Body of pancreas (tissue), 4 donors: ENCODE measurements around the gene TBC1D12. TPM values are rescaled to one million over a fixed set of nuclear protein-coding genes. Genes with fewer than 3 reads are reported as not detected.

ENCODE experiments used
- ATAC-seq: fragments of 150-250 bp; one replicate; pipeline ENCODE4 v1.9.1; 2016
- DNase-seq, 4 donors: peaks; one replicate each; pipeline ENCODE4 v3.0.0-alpha.2; 2019
- H3K27ac ChIP-seq, 4 donors: fragments of 200-600 bp; sonication (generic); 1 replicate in 3 of 4; 2 replicates in 1 of 4; pipeline versions ENCODE4 v1.5.1 to v1.6.1; 2016 to 2019; ENCODE audit warnings: mild to moderate bottlenecking in 1 of 4, mixed read lengths in 1 of 4, moderate library complexity in 1 of 4
- H3K27me3 ChIP-seq, 2 donors: fragments of 200-600 bp; sonication (generic); one replicate each; pipeline ENCODE4 v1.6.0; 2016; ENCODE audit warnings: mild to moderate bottlenecking in 1 of 2
- H3K36me3 ChIP-seq, 2 donors: fragments of 200-600 bp; sonication (generic); replicated peaks in 1 of 2; 2 replicates each; pipeline ENCODE4 v1.5.1; 2016; ENCODE audit warnings: low read depth in 2 of 2; ENCODE audit not compliant: insufficient read depth in 1 of 2
- H3K4me1 ChIP-seq: fragments of 200-600 bp; sonication (generic); one replicate; pipeline ENCODE4 v1.6.0; 2016
- H3K4me3 ChIP-seq, 2 donors: fragments of 200-600 bp; sonication (generic); 1 replicate in 1 of 2; 2 replicates in 1 of 2; pipeline ENCODE4 v1.5.1; 2016 to 2019
- H3K9me3 ChIP-seq, 3 donors: fragments of 200-600 bp; sonication (generic); 1 replicate in 2 of 3; 2 replicates in 1 of 3; pipeline ENCODE4 v1.5.1; 2016
- POLR2A ChIP-seq, 3 donors: fragments of 450-650 bp; IDR thresholded peaks; one replicate each; pipeline ENCODE4 v1.6.1; 2016; ENCODE audit warnings: antibody characterized with exemption in 3 of 3, mild to moderate bottlenecking in 2 of 3
- WGBS, 2 donors: methylation state at CpG; one replicate each; pipeline ENCODE4 v1.1.5; 2017; 5-methylcytosine and 5-hydroxymethylcytosine counted together
- intact Hi-C: fragments of 100-400 bp; cut with DNase I; formaldehyde crosslinking; loops from one replicate; pipeline ENCODE4 v1.15.1; 2023
- total RNA-seq, 2 donors: library from RNA; depleted of rRNA; stranded (reverse); fragments of >200 nt; gene quantifications; one replicate each; pipeline ENCODE4 v1.1.0, GENCODE V29; 2016
- TF ChIP-seq, protein P1 (sequence below), 7 experiments: fragments of 450-650 bp in 4 of 7; fragments of 200-600 bp in 3 of 7; sonication (generic) in 3 of 7; IDR thresholded peaks; one replicate each; pipeline ENCODE4 v1.5.1; 2016 to 2019; ENCODE audit warnings: antibody characterized with exemption in 7 of 7

Gene TBC1D12
- total RNA-seq, 2 donors from 2014 or later = 11.9 to 17.5 TPM

DNA sequence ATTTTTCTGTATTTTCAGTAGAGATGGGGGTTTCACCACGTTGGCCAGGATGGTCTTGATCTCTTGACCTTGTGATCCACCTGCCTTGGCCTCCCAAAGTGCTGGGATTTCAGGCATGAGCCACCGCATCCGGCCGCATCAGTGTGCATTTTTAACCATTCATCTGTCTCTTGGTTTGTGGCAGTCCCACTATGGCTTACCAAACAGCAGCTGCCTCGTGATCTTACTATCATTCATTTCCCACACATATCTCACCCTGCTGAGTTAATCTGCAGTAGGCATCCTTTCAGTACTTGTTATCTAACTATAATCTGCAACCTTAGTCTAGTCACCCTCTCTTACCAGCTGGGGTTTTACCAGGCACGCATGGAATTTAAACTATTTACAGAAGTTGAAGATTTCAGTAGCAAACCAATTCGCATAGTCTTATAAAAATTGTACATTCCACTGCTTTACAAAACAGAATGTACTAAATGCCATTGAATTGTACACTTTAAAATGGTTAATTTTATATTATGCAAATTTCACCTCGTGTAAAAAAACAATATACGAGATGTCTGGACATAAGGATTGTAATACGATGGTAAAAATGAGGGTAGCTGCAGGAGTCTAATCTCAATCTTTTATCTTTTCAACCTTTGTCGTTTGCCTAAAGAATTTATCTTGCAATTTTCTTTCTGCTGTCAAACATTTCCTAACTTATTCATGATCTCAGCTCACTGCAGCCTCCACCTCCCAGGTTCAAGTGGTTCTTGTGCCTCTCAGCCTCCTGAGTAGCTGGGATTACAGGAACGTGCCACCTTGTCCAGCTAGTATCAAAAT is 4.6 kb upstream of the TBC1D12 start:
- intact Hi-C loops = no loop called here
- no peak for TF ChIP-seq POLR2A (IDR thresholded peaks at IDR 0.05)
- TF ChIP-seq, protein P1, sequence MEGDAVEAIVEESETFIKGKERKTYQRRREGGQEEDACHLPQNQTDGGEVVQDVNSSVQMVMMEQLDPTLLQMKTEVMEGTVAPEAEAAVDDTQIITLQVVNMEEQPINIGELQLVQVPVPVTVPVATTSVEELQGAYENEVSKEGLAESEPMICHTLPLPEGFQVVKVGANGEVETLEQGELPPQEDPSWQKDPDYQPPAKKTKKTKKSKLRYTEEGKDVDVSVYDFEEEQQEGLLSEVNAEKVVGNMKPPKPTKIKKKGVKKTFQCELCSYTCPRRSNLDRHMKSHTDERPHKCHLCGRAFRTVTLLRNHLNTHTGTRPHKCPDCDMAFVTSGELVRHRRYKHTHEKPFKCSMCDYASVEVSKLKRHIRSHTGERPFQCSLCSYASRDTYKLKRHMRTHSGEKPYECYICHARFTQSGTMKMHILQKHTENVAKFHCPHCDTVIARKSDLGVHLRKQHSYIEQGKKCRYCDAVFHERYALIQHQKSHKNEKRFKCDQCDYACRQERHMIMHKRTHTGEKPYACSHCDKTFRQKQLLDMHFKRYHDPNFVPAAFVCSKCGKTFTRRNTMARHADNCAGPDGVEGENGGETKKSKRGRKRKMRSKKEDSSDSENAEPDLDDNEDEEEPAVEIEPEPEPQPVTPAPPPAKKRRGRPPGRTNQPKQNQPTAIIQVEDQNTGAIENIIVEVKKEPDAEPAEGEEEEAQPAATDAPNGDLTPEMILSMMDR (IDR thresholded peaks at IDR 0.05) = no peak
- ATAC-seq = no peak

DNA sequence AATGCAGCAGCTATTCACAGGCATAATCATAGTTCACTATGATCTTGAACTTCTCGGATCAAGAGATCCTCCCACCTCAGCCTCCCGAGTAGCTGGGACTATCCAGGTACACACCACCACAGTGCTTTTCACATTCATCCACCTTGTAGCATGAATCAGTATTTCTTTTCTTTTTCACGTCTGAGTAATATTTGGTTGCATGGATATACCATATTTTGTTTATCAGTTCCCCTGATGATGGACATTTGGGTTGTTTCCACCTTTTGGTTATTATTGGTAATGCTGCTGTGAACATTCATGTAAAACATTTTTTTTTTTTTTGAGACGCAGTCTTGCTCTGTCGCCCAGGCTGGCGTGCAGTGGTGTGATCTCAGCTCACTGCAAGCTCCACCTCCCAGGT is 3.6 kb upstream of the TBC1D12 start:
- no peak overlapping the region for H3K4me3 ChIP-seq
- no peaks in the 10 kb centered on the region for H3K9me3 ChIP-seq
- ATAC-seq = no peak
- intact Hi-C loops = no loop called here
- no peak overlapping the region for H3K27ac ChIP-seq
- H3K36me3 ChIP-seq = no peaks in the 10 kb centered on the region
- 81 to 87% methylated on average over 6 of the region's 6 CpGs for WGBS, 2 donors
- DNase-seq = no peak
- H3K27me3 ChIP-seq = no peaks in the 10 kb centered on the region
- TF ChIP-seq, protein P1 (IDR thresholded peaks at IDR 0.05) = no peak
- no peak for TF ChIP-seq POLR2A (IDR thresholded peaks at IDR 0.05)
- peaks cover 4% of the 10 kb centered on the region for H3K4me1 ChIP-seq

More for the DNA sequence above, 4.6 kb upstream of the TBC1D12 start:
- H3K4me1 ChIP-seq = peaks cover 4% of the 10 kb centered on the region
- no peaks in the 10 kb centered on the region for H3K9me3 ChIP-seq
- no peaks in the 10 kb centered on the region for H3K27me3 ChIP-seq
- 32 to 37% methylated on average over 12 of the region's 12 CpGs for WGBS, 2 donors
- no peak overlapping the region for H3K27ac ChIP-seq
- no peak for DNase-seq
- H3K4me3 ChIP-seq = no peak overlapping the region
- no peaks in the 10 kb centered on the region for H3K36me3 ChIP-seq

DNA sequence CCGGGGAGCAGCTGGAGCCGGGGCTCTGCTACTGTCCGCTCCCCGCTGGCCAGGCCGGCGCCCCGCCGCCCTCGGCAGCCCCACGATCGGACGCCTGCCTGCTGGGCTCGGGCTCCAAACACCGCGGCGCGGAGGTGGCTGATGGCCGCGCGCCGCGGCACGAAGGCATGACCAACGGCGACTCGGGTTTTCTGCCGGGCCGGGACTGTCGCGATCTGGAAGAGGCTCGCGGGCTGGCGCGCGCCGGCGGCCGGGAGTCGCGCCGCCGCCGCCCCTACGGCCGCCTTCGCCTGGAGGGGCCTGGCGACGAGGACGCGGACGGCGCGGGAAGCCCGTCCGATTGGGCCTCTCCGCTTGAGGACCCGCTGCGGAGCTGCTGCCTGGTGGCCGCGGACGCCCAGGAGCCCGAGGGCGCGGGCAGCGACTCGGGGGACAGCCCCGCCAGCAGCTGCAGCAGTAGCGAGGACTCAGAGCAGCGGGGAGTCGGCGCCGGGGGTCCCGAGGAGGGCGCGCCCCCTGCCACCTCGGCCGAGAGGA is 570 bp downstream of the TBC1D12 start:
- Histone ChIP-seq H3K36me3 (no peaks in the 10 kb centered on the region), H3K27ac (peak overlapping the region; percentile 87 to 97 (median 92)), H3K9me3 (no peaks in the 10 kb centered on the region), H3K4me3 (peak overlapping the region; percentile 79 to 86), H3K27me3 (no peaks in the 10 kb centered on the region), H3K4me1 (peaks cover 36% of the 10 kb centered on the region)
- WGBS, 2 donors = 0% methylated on average over 51 of the region's 77 CpGs; no CpG with 5 or more reads in 1 of the 2 donors
- intact Hi-C loops = no loop called here
- ATAC-seq (peak; percentile 47), DNase-seq (peak in 3 of 4 donors; percentile 37 to 58 (median 41))
- TF ChIP-seq, protein P1 (IDR thresholded peaks at IDR 0.05) = no peak
- no peak for TF ChIP-seq POLR2A (IDR thresholded peaks at IDR 0.05)

DNA sequence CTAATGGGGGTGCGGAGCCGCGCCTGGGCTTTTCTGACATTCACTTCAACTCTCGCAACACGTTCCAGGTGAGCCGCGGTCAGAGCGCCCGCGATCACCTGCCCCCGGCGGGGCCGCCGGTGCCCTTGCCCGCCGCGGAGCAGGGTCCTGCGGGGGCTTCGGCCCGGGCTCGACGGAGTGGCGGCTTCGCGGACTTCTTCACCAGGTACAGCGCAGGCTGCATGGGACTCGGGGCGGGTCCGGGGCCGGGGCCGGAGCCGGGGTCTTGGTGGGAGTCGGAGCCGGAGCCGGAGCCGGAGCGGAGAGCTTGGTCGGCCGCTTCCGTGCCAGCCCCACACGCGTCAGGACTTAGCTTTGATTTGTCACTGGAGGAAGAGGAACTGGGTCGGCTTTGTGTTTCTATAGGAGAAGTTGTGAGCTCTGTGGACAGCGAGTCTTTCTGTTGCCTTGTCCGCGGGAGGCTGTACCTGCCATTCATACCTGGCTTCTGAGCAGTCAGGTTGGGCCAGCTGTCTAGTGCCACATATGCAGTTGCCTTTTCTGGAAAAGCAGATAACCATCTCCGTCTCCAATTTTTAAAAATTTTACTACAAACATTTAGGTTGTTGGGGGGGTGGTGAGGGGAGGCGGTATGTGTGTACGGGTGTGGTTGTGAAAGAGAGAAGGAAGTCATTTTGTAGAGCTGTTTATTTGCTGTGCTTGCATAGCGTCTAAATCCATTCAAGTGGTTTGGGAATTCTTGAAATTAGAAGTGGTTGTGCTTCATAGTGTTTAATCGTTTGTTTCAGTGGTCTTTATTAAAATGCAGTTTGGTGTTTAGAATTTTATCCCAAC is 1.3 kb downstream of the TBC1D12 start:
- Histone ChIP-seq H3K4me3 (peak overlapping the region; percentile 79 to 86), H3K4me1 (peaks cover 43% of the 10 kb centered on the region), H3K9me3 (no peaks in the 10 kb centered on the region), H3K27ac (peak overlapping the region; percentile 87 to 97 (median 92)), H3K27me3 (no peaks in the 10 kb centered on the region), H3K36me3 (no peaks in the 10 kb centered on the region)
- TF ChIP-seq, protein P1 (IDR thresholded peaks at IDR 0.05) = no peak
- TF ChIP-seq POLR2A (IDR thresholded peaks at IDR 0.05) = peak in 2 of 3 donors; percentile 84 to 85
- DNase-seq (peak; percentile 63 to 84 (median 74)), ATAC-seq (peak; percentile 62)
- intact Hi-C loops = no loop called here
- WGBS, 2 donors = 0 to 1% methylated on average over 9 to 50 of the region's 51 CpGs
